H7 (cell line): ENCODE results near the gene SYTL1. TPM values are rescaled to one million over a fixed set of nuclear protein-coding genes. Genes with fewer than 3 reads are reported as not detected.
A peak's percentile ranks its signal among the peaks of the same experiment; 100 is the strongest.

Experiments
- DNase-seq: peaks from one replicate; pipeline ENCODE4 v3.0.0; 2012
- H3K27me3 ChIP-seq: 2 replicates; pipeline ENCODE4 v1.6.0; 2011; ENCODE audit warnings: mild to moderate bottlenecking, low read length; ENCODE audit not compliant: control insufficient read depth, insufficient read depth
- H3K36me3 ChIP-seq: replicated peaks from 2 replicates; pipeline ENCODE4 v1.5.1; 2011; ENCODE audit warnings: low read length; ENCODE audit not compliant: control insufficient read depth, insufficient read depth
- H3K4me3 ChIP-seq: 2 replicates; pipeline ENCODE4 v1.5.1; 2011; ENCODE audit warnings: low read depth, mild to moderate bottlenecking, control low read depth, low read length, moderate library complexity; ENCODE audit not compliant: insufficient read depth
- total RNA-seq: library from RNA; depleted of rRNA; stranded (reverse); fragments of >200 nt; shearing (Covaris generic); gene quantifications from 2 replicates; pipeline ENCODE4 v1.2.3, GENCODE V29; 2014; rRNA removed

Gene SYTL1
- total RNA-seq, 1 experiment from 2014 or later: 6.4 TPM

- H3K4me3 ChIP-seq: no peak overlapping the region
- peak; percentile 80 for DNase-seq
- H3K27me3 ChIP-seq: no peaks in the 10 kb centered on the region
- no peaks in the 10 kb centered on the region for H3K36me3 ChIP-seq
These were observed 58.5 kb downstream of the SYTL1 start for GRCh38 chr1:27400082-27400962.

GRCh38 chr1:27400963-27401341, 59.1 kb downstream of the SYTL1 start:
- H3K27me3 ChIP-seq: no peaks in the 10 kb centered on the region
- H3K36me3 ChIP-seq: no peaks in the 10 kb centered on the region
- no peak overlapping the region for H3K4me3 ChIP-seq
- DNase-seq: no peak

GRCh38 chr1:27402349-27402754, 60.5 kb downstream of the SYTL1 start:
- Histone ChIP-seq H3K27me3 (no peaks in the 10 kb centered on the region), H3K36me3 (no peaks in the 10 kb centered on the region), H3K4me3 (no peak overlapping the region)
- peak; percentile 85 for DNase-seq

- DNase-seq: peak; percentile 75
- Histone ChIP-seq H3K27me3 (no peaks in the 10 kb centered on the region), H3K36me3 (peaks cover 3% of the 10 kb centered on the region), H3K4me3 (no peak overlapping the region)
These were observed 61.4 kb downstream of the SYTL1 start for GRCh38 chr1:27403065-27403726.

Other genes with a start within 250 kb of the SYTL1 start
- gene SLC9A1, start 186.9 kb upstream of the SYTL1 start, total RNA-seq: 12.6 and 13.1 TPM in 2 replicates
- gene WDTC1, start 107.4 kb upstream of the SYTL1 start, total RNA-seq: 23.9 and 26.1 TPM in 2 replicates
- 41.0 and 53.4 TPM in 2 replicates for gene TMEM222, start 19.9 kb upstream of the SYTL1 start, total RNA-seq
- gene MAP3K6, start 24.9 kb downstream of the SYTL1 start, total RNA-seq: 10.7 and 14.6 TPM in 2 replicates
- 0.14 TPM in 1 of 2 replicates, not detected in the other for gene FCN3, start 32.8 kb downstream of the SYTL1 start, total RNA-seq
- 1.7 and 3.8 TPM in 2 replicates for gene CD164L2, start 41.3 kb downstream of the SYTL1 start, total RNA-seq
- 5.8 and 8.5 TPM in 2 replicates for gene GPR3, start 50.6 kb downstream of the SYTL1 start, total RNA-seq
- 34.3 and 44.3 TPM in 2 replicates for gene WASF2, start 148.1 kb downstream of the SYTL1 start, total RNA-seq